HG03175 (cell line): Measurements from ENCODE around the gene MAFG.

Experiments used
- ATAC-seq: cut with Tn5 transposase; IDR thresholded peaks from one replicate; pipeline ENCODE4 v1.9.1; 2021; ENCODE audit warnings: mild to moderate bottlenecking, moderate library complexity; ENCODE audit not compliant: unreplicated experiment

The MAFG gene

DNA sequence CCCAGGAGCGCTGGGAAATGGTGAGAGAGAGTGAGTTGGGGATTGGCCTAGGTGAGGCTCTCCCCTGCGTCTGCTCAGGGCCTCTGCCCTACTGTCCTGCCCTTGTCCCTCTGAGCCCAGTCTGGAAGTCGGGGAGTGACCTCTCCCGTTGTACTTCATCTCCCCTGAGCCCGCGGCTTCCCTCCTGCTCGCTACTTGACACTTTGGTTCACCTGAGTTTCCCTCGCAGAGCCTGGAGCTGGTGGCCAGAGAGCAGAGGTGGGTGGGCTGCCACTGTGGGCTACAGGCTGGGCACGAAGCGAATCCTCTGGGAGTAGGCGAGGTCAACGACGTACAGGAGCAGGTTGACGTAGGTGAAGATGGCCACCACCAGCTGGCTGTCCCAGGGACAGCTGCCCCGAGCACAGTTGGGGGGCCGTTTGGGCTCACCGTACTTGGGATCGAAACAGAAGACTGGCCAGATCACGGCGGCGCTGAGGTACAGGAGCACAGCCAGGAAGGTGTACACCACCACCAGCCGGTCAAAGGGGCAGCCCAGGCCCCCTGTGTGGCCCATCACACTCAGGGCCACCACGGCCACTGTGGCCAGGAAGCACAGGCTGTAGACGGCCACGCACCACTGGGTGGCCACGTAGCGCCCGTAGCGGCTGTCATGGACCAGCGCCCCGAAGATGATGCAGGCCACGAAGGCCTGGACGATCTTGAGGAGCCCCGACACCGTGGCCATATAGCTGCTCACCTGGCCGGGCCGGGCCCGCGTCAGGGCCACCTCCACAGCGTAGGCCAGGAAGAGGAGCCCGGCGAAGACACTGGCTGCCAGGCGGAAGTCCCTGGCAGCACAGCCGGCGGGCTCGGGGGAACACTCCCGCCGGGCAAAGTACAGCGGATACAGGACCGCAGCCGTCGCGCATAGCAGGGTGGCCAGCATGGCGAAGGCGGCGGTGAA is 13.3 kb upstream of the MAFG start:
- ATAC-seq = no peak

DNA sequence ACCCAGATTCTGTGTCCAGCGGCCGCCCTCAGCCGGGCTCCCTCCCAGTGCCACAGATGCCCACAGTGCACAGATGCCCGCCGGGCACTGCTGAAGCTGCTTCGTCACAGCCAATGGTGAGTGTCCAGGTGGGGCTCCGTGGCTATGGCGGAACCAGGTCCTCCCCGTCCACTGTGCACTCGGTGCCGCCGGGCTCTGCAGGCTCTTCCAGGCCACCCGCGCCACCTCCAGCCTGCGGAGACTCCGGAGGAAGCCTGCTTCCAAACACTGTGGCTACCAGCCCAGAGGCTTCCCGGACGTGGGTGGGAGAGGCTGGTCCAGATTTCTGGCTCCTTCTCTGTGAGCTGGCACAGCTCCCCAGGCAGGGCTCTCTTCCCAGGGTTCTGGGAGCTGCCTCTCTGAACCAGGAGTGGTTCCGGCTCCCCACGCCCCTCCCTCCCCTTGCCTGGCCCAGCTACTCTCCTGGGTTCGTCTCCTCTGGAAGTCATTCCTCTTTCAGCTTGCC is 12.4 kb upstream of the MAFG start:
- ATAC-seq = no peak

DNA sequence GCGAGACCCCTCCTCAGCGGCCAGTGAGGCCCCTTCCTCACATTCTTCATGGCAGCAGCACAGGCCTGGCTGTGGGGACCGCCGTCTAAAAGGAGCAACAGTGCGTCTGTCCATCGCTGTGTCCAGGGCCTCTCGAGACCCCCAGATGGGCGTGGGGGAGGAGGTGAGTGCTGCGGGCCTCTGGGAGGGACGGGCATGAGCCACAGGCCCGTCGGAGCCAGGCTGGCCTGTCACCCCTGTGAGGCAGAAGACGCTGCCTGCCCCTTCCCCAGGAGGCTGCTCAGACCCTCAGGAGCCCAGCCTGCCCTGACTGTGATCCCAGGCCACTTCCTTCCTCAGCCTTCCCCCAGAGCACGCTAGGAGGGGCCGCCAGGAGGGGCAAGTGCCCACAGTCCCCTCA is 11.7 kb upstream of the MAFG start:
- ATAC-seq = no peak

DNA sequence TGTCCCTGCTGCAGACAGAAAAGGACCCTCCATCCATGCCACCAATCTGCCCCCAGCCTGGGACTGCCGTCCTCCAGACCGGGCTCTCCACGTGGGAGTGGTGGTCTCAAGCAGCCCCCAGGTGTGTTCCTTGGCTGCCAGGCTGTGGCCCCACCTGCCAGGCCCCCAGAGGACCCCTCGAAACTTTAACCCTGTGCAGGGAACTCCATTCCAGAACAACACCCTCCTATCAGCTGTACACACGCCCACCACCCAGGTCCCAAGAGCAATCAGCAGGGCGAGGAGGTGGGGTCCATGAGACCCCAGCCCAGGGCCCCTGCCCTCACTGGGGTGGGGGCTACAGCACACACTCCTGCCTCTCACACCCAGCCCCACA is 8.2 kb upstream of the MAFG start:
- no peak for ATAC-seq

DNA sequence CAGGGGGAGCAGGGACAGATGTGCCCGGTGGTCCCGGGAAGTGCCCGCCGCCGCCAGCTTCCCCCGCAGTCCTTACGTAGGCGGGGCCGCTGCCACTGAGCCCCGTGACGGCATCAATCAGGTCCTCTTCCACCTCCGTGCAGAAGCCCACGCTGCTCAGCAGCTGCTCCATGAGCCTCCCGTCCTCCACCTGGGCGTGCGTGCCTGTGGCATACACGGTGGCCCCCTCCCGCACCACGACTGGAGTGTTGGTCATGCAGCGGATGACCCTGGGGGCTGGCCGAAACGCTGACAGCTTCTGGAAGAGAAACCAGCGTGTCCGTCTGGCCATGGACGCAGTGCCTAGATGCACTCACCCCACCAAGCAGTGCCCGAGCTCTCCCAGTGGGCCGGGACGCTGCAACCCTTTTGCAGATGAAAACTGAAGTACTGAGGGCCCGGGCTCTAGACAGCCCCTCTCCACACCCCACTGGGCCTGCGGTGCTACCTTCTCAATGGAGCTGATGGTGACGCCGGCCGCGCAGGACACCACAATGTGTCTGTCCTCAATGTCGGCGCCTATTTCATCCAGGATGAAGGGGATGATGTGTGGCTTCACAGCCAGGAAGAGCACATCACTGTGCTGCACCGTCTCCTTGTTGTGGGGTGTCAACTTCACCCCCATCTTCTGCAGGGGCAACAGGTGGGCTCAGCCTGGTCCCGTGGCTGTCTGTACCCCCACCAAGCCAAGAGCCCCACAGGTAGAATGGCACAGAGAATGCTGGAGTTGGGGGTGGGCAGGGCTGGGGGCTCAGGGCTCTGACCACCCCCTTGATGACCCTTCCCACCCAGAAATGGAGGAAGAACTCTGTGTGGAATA is 7.5 kb upstream of the MAFG start:
- ATAC-seq = no peak

DNA sequence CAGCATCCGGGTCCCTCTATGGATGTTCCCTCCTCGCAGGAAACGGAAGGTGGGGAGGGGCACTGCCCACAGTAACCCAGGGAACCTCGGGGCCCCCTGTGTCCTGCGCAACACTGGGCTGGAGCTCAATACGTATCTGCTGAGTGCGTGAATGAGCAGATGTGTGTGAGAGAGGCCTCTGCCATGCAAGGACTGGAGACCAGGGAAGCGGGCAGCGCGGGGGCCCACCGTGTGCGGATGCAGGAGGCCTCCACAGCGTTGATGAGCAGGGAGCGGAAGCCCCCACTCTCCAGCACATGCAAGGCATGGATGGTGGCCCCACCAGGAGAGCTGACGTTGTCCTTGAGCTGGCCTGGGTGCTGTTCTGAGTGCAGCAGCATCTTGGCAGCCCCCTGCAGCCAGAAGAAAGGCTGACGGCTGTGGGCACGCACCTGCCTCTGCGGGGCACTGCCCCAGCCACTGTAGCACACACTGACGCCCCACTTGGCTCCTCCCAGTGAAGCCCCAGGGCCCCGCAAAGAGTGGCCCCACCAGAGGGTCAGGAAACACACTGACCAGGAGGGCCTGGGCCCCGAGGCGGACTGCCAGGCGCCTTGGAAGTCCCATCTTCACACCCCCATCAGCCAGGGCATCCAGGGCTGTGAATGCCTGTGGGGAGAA is 6.7 kb upstream of the MAFG start:
- no peak for ATAC-seq

GRCh38 chr17:81933178-81933699 is 5.7 kb upstream of the MAFG start:
- no peak for ATAC-seq

GRCh38 chr17:81932333-81932983 is 4.9 kb upstream of the MAFG start:
- no peak for ATAC-seq

GRCh38 chr17:81931557-81932332 is 4.2 kb upstream of the MAFG start:
- ATAC-seq = no peak

DNA sequence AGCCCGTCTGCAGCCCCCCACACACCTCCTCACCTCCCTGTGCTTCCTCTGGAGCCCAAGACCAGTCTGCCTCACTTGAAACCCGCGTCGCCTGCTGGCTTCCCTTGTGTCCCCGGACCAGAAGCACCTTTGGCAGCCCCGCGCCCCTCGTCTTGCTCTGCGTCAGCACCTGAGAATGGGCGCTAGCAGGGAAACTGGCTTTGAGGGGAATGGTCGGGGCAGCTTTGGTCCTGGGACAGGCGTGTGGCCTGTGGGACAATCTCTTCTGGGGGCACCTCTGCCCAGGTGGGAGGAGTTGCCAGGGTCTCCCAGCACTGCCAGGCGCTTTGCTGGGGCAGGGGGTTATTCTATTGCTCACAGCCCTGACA is 3.6 kb upstream of the MAFG start:
- ATAC-seq = no peak

DNA sequence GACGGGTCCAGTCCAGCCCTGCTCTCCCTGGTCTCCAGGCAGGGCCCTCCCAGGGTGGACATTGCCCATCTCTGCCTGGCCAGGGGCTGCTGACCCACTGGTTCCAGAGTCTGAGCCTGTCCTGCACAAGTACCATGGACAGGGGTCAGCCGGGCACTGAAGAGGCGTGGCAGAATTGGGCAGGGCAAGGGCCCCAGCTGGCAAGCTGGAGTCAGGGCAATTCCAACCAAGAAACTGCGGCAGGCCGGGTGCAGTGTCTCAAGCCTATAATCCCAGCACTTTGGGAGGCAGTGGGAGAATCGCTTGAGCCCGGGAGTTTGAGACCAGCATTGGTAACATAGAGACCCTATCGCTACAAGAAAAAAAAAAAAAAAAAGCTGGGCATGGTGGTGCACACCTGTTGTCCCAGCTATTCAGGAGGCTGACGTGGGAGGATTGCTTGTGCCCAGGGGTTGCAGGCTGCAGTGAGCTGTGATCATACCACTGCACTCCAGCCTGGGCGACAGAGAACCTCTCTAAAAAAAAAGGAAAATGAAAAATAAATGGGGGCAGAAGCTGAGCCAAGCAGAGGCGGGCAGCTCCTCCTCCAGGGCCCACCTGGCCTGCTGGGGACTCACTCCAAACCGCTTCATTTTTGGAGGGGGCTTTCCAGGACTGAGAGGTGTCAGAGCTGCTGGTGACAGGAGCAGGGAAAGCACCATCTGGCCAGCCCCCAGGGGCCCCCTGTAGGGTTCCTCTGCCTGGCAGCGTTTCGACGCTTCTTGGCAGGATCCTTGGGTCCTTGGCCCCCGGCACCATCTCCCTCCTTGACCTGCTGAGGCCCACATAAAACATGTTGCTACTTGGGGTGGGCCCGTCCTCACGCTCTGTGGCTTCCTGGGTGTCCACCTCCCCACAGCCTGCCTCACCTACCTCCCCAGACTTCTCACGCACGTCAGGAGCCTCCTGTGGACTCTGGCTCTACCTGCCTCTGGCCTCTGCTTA is 2.9 kb upstream of the MAFG start:
- ATAC-seq = no peak

DNA sequence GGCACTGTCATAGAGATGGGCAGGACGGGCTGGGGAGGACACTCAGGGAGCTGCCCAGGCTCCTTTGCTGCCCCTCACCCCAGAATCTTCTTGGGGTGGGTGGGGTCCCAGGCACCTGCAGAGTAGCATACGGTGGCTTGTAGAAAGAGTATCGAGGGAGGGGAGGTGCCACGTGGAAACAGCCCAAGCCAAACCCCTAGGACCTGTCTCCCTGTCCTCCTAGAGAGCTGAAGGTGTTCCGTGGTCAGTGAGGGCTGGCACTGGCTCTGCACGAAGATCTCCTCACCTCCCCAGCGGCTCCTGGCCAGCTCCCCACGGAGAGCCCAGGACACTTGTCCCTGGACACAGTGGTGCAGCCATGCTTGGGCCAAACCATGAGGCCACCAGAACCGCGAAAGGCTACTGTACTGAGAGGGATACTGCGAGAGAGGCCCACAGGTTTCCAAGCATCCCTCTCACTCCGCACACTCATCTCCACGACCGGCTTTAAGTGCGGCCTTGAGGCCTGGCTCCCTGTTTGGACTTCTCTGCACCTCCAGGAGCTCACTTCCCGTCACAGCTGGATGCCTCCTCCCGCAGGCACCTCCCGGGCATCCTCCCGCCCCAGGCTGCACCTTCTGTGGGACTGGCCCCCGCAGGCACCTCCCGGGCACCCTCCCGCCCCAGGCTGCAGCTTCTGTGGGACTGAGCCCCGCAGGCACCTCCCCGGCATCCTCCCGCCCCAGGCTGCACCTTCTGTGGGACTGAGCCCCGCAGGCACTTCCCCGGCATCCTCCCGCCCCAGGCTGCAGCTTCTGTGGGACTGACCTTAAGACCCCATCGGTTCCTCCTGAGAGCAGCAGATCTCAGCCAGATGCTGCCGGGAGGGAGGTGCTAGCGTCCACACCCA is 2.0 kb upstream of the MAFG start:
- ATAC-seq = no peak

DNA sequence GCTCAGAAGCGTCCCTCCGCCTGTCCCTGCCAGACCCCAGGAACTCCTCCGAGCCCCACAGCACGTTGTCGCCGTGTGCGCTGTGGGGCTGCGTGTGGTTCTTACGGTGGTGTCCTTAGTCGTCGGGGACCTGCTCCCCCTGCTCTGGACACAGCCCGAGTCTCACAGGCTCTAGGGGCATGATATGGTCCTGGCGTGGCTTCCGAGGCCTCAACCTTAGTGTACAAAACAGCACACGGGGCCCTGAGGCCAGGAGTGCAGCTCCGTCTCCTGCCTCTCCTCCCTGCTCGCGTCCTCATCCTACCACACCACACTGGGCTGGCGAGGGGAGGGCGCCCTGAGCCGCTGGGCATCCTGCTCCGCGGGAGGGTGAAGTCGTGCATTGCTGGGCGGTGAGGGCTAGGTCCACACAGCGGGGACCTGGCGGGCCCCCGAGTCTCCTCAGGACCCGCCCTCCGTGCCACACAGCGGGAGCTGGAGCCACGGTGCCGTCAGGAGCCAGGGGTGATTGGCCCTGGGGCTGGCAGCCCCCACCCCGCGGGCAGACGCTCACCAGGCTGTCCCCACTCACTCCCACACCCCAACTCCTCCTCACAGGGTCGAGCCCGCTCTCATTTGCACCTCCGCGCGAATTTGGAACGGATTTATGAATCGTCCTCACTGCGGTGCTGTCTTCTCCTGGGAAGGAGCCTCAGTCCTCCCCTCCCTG is 1.2 kb upstream of the MAFG start:
- ATAC-seq = no peak

DNA sequence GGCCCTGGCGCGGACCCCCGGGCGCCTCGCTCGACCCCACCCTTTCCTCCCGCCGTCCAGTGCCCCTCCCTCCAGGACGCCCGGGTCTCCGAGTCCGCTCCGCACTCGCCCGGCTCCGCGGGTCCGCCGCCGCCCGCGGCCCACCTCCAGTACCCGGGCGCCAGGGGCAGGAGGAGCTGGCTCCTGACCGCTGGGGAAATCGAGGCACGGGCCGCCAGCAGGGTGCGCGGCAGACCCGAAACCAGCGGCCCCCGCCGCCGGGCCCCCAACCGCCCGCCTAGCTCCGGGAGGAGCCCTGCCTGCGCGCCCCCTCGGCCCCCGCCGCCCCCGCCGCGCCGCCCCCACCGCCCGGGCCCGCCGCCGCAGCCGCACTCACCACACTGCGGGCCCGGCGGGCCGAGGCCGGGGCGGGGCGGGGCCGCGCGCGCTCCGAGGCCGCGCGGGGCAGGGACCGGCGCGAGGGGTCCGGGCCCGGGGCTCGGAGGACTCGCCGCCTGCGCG is 333 bp downstream of the MAFG start:
- peak; percentile 9 for ATAC-seq

DNA sequence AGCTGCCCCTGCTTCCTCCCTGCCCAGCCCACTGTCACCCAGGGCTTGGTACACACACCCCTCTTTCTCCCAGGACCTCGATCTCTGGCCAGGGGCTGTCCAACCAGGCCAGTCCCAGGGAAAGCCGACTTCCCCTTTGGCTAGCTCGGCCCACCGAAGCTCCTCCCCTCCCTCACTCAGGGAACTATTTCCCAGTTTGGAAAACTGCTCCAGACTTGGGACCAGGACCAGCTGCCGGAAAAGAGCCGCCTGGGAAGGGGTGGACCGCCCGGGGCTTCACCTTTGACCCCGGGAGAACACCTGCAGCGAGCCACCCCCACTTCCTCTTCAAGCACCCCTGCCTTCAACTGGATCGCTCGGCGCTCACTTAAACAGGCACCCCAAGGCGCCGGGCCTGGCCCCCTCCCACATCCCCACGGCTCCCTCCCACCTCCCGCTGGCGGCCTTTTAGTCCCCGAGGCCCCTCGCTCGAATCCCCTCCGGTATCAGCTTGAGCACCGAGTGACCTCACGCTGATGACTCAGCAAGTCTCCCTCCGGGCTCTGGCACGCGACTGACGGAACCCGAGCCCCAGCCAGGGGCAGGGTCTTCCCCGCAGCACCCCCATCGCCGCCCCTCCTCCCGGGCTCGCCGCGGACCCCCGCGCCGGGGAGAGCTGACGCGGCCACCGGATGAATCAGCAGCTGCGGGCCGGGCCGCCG is 934 bp downstream of the MAFG start:
- peak; percentile 19 for ATAC-seq

- ATAC-seq = no peak
Observed at GRCh38 chr17:81925860-81926450, 1.6 kb downstream of the MAFG start.
